ENCODE results near the gene KLRF1. TPM values are rescaled to one million over a fixed set of nuclear protein-coding genes. Genes with fewer than 3 reads are reported as not detected.
A peak's percentile ranks its signal among the peaks of the same experiment; 100 is the strongest.

The KLRF1 gene
- total and polyA plus RNA-seq, 2 experiments from 2014 or later: 0.50 TPM; not detected in 1

DNA sequence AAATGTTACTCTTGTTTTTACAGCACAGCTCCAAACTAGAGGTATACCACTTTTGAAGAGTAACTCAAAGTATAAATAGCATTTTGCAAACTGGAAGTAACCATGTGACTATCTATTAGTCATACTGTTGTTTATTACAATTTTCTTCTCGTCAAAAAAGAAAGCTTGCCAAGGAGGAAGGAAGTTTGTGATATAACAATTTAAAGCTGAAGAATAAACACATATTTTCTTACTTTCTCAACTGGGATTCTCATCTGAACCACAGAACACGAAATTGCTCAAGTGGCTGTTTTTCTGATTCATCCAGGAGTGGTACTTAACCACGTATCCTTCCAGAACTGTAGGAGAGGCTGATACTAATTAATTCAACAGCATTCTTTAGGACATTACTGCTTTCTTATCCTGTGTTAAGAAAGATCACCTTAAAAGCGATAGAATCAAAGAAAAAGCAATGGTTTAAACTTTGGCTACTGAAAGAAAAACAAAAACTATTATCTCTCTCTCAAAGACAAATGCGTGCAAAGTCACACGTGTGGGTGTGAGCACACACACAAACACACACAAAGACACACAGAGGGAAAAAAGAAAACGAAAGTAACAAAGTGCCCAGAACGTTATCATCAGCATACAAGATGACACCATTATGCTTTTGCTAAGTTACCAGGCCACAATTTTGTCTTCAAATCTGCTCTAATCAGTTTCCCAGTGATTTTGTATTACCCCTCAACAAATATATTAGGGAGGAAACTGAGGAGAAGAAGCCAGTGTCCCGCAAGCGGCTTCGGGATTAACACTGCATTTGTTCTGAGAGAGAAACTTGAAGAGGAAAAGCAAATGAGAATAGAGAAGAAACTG lies 42.3 kb downstream of the KLRF1 start, which contains the start of gene CLEC2B:
Gene CLEC2B (minus strand): TSS at position 48 of the 855 bp plus-strand sequence.
- H3K9me3 Mint-ChIP-seq: no peaks in the 10 kb centered on the region
- H3K4me3 Mint-ChIP-seq: no peak within 1 kb of the TSS
- H4K20me1 ChIP-seq (replicated peaks; ENCODE audit: insufficient read depth): no peaks in the 10 kb centered on the region
- H3K4me3 ChIP-seq: no peak within 1 kb of the TSS
- H3K27me3 Mint-ChIP-seq (ENCODE audit: insufficient read depth, low read depth, poor library complexity): no peaks in the 10 kb centered on the region
- H3K27me3 ChIP-seq (ENCODE audit: insufficient read depth): no peaks in the 10 kb centered on the region
- DNase-seq (ENCODE audit: low spot score) (no peak), ATAC-seq (peak; percentile 38; the same call in 2 of the 3 replicates)
- H3K27ac Mint-ChIP-seq: peak within 1 kb of the TSS; percentile 68; the same call in 1 of the 2 replicates
- H2AFZ ChIP-seq: peak within 1 kb of the TSS; percentile 23; the same call in 1 of the 2 replicates
- H3K4me1 ChIP-seq (ENCODE audit: insufficient read depth): peaks cover 19% of the 10 kb centered on the region
- no peaks in the 10 kb centered on the region for H3K36me3 Mint-ChIP-seq (ENCODE audit: low read depth)
- H3K9me2 ChIP-seq (ENCODE audit: insufficient read depth): peaks cover 7% of the 10 kb centered on the region; the same call in 1 of the 2 replicates
- H3K4me2 ChIP-seq: peak within 1 kb of the TSS; percentile 18; the same call in 1 of the 2 replicates
- TF ChIP-seq JUNB (IDR thresholded peaks at IDR 0.05; ENCODE audit: unreplicated experiment): no peak
- TF ChIP-seq CREB1 (CRISPR knock-in tag; IDR thresholded peaks at IDR 0.05; ENCODE audit: low read depth): no peak
- TF ChIP-seq NANOG (IDR thresholded peaks at IDR 0.05; ENCODE audit: borderline replicate concordance): no peak
- no peak for TF ChIP-seq ZNF331 (CRISPR knock-in tag; IDR thresholded peaks at IDR 0.05; ENCODE audit: low read depth)
- TF ChIP-seq, protein P1, sequence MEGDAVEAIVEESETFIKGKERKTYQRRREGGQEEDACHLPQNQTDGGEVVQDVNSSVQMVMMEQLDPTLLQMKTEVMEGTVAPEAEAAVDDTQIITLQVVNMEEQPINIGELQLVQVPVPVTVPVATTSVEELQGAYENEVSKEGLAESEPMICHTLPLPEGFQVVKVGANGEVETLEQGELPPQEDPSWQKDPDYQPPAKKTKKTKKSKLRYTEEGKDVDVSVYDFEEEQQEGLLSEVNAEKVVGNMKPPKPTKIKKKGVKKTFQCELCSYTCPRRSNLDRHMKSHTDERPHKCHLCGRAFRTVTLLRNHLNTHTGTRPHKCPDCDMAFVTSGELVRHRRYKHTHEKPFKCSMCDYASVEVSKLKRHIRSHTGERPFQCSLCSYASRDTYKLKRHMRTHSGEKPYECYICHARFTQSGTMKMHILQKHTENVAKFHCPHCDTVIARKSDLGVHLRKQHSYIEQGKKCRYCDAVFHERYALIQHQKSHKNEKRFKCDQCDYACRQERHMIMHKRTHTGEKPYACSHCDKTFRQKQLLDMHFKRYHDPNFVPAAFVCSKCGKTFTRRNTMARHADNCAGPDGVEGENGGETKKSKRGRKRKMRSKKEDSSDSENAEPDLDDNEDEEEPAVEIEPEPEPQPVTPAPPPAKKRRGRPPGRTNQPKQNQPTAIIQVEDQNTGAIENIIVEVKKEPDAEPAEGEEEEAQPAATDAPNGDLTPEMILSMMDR (conservative IDR thresholded peaks at IDR 0.05; ENCODE audit: low read depth in 2 of 2): no peak
- TF ChIP-seq ZNF114 (CRISPR knock-in tag; IDR thresholded peaks at IDR 0.05): no peak
- TF ChIP-seq POLR2AphosphoS5 (IDR thresholded peaks at IDR 0.05; ENCODE audit: low read depth): no peak
- TF ChIP-seq, protein P2, sequence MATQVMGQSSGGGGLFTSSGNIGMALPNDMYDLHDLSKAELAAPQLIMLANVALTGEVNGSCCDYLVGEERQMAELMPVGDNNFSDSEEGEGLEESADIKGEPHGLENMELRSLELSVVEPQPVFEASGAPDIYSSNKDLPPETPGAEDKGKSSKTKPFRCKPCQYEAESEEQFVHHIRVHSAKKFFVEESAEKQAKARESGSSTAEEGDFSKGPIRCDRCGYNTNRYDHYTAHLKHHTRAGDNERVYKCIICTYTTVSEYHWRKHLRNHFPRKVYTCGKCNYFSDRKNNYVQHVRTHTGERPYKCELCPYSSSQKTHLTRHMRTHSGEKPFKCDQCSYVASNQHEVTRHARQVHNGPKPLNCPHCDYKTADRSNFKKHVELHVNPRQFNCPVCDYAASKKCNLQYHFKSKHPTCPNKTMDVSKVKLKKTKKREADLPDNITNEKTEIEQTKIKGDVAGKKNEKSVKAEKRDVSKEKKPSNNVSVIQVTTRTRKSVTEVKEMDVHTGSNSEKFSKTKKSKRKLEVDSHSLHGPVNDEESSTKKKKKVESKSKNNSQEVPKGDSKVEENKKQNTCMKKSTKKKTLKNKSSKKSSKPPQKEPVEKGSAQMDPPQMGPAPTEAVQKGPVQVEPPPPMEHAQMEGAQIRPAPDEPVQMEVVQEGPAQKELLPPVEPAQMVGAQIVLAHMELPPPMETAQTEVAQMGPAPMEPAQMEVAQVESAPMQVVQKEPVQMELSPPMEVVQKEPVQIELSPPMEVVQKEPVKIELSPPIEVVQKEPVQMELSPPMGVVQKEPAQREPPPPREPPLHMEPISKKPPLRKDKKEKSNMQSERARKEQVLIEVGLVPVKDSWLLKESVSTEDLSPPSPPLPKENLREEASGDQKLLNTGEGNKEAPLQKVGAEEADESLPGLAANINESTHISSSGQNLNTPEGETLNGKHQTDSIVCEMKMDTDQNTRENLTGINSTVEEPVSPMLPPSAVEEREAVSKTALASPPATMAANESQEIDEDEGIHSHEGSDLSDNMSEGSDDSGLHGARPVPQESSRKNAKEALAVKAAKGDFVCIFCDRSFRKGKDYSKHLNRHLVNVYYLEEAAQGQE (IDR thresholded peaks at IDR 0.05; ENCODE audit: unreplicated experiment): no peak
- TF ChIP-seq ZNF462 (CRISPR knock-in tag; IDR thresholded peaks at IDR 0.05): no peak
- TF ChIP-seq, protein P3, sequence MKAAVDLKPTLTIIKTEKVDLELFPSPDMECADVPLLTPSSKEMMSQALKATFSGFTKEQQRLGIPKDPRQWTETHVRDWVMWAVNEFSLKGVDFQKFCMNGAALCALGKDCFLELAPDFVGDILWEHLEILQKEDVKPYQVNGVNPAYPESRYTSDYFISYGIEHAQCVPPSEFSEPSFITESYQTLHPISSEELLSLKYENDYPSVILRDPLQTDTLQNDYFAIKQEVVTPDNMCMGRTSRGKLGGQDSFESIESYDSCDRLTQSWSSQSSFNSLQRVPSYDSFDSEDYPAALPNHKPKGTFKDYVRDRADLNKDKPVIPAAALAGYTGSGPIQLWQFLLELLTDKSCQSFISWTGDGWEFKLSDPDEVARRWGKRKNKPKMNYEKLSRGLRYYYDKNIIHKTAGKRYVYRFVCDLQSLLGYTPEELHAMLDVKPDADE (IDR thresholded peaks at IDR 0.05): no peak
- no peak for TF ChIP-seq EZH2phosphoT487 (IDR thresholded peaks at IDR 0.05; ENCODE audit: unreplicated experiment)
- no peak for TF ChIP-seq EZH2 (IDR thresholded peaks at IDR 0.05; ENCODE audit: low read depth, unreplicated experiment)
- TF ChIP-seq STAT1 (IDR thresholded peaks at IDR 0.05; ENCODE audit: unreplicated experiment): no peak
- H3K79me2 ChIP-seq (replicated peaks; ENCODE audit: insufficient read depth): no peaks in the 10 kb centered on the region
- no peaks in the 10 kb centered on the region for H3K36me3 ChIP-seq (ENCODE audit: insufficient read depth)
- no peak within 1 kb of the TSS for H3K27ac ChIP-seq (ENCODE audit: low read depth)
- peaks cover 15% of the 10 kb centered on the region; the same call in 2 of the 3 replicates for H3K4me1 Mint-ChIP-seq
- H3F3A ChIP-seq (replicated peaks; ENCODE audit: low read depth): no peaks in the 10 kb centered on the region

Measured in GM23338 (cell line).